H9 (cell line): ENCODE measurements around the gene KL. TPM values are rescaled to one million over a fixed set of nuclear protein-coding genes. Genes with fewer than 3 reads are reported as not detected.

Source experiments
- DNase-seq: peaks from one replicate; pipeline ENCODE4 v3.0.0-alpha.2; 2017
- H2AFZ ChIP-seq: one replicate; pipeline ENCODE4 v1.6.1; 2013; ENCODE audit warnings: mild to moderate bottlenecking, low read length, control low read depth, moderate library complexity
- H2AK5ac ChIP-seq: 2 replicates; pipeline ENCODE4 v1.6.1; 2013; ENCODE audit warnings: low read length, control low read depth, mixed read lengths; ENCODE audit not compliant: insufficient read length
- H2BK120ac ChIP-seq: one replicate; pipeline ENCODE4 v1.6.1; 2013; ENCODE audit warnings: low read depth, mild to moderate bottlenecking, low read length, control low read depth, inconsistent platforms; ENCODE audit not compliant: poor library complexity, severe bottlenecking
- H2BK12ac ChIP-seq: 2 replicates; pipeline ENCODE4 v1.6.1; 2013; ENCODE audit warnings: low read length, control low read depth, mixed read lengths, low read depth; ENCODE audit not compliant: insufficient read length
- H2BK15ac ChIP-seq: 2 replicates; pipeline ENCODE4 v1.6.1; 2013; ENCODE audit warnings: low read depth, low read length, control low read depth
- H2BK20ac ChIP-seq: one replicate; pipeline ENCODE4 v1.6.1; 2013; ENCODE audit warnings: low read depth, mild to moderate bottlenecking, low read length, control low read depth, inconsistent platforms; ENCODE audit not compliant: poor library complexity, severe bottlenecking
- H2BK5ac ChIP-seq: 2 replicates; pipeline ENCODE4 v1.6.1; 2013; ENCODE audit warnings: low read length, control low read depth, mixed read lengths; ENCODE audit not compliant: insufficient read length
- H3K14ac ChIP-seq: 2 replicates; pipeline ENCODE4 v1.6.1; 2013; ENCODE audit warnings: low read length, control low read depth; ENCODE audit not compliant: insufficient read depth
- H3K18ac ChIP-seq: 2 replicates; pipeline ENCODE4 v1.6.1; 2013; ENCODE audit warnings: low read depth, mild to moderate bottlenecking, mixed read lengths, low read length, control low read depth; ENCODE audit not compliant: insufficient read length
- H3K23ac ChIP-seq: 2 replicates; pipeline ENCODE4 v1.6.1; 2013; ENCODE audit warnings: low read length, control low read depth, mixed read lengths, low read depth; ENCODE audit not compliant: insufficient read length
- H3K23me2 ChIP-seq: 2 replicates; pipeline ENCODE4 v1.6.1; 2013; ENCODE audit warnings: low read depth, mild to moderate bottlenecking, mixed read lengths, low read length, control low read depth; ENCODE audit not compliant: insufficient read length, poor library complexity, severe bottlenecking
- H3K27ac ChIP-seq: 2 replicates; pipeline ENCODE4 v1.5.1; 2013; ENCODE audit warnings: low read length, control low read depth, mixed read lengths, low read depth; ENCODE audit not compliant: insufficient read length
- H3K27me3 ChIP-seq: 2 replicates; pipeline ENCODE4 v1.6.1; 2013; ENCODE audit warnings: low read length, control low read depth, inconsistent platforms; ENCODE audit not compliant: insufficient read depth
- H3K4ac ChIP-seq: 2 replicates; pipeline ENCODE4 v1.6.1; 2013; ENCODE audit warnings: low read depth, mild to moderate bottlenecking, control low read depth, inconsistent platforms, low read length, moderate library complexity
- H3K4me1 ChIP-seq: 2 replicates; pipeline ENCODE4 v1.6.1; 2013; ENCODE audit warnings: low read length, control low read depth, inconsistent platforms; ENCODE audit not compliant: insufficient read depth
- H3K4me2 ChIP-seq: 2 replicates; pipeline ENCODE4 v1.6.1; 2013; ENCODE audit warnings: low read length, control low read depth, mixed read lengths; ENCODE audit not compliant: insufficient read length, insufficient read depth
- H3K56ac ChIP-seq: 2 replicates; pipeline ENCODE4 v1.6.1; 2013; ENCODE audit warnings: low read depth, mild to moderate bottlenecking, mixed read lengths, low read length, control low read depth; ENCODE audit not compliant: insufficient read length
- H3K79me1 ChIP-seq: 2 replicates; pipeline ENCODE4 v1.6.1; 2013; ENCODE audit warnings: low read depth, mild to moderate bottlenecking, moderate library complexity, low read length, control low read depth, inconsistent platforms; ENCODE audit not compliant: insufficient read depth, poor library complexity, severe bottlenecking
- H3K79me2 ChIP-seq: 2 replicates; pipeline ENCODE4 v1.6.1; 2013; ENCODE audit warnings: low read length, control low read depth, inconsistent platforms; ENCODE audit not compliant: insufficient read depth
- H3K9ac ChIP-seq: 2 replicates; pipeline ENCODE4 v1.6.1; 2013; ENCODE audit warnings: low read length, control low read depth, mixed read lengths; ENCODE audit not compliant: insufficient read length; ENCODE audit errors: extremely low read depth
- H3K9me3 ChIP-seq: one replicate; pipeline ENCODE4 v1.6.1; 2013; ENCODE audit warnings: low read depth, low read length, inconsistent platforms; ENCODE audit not compliant: control insufficient read depth
- H3T11ph ChIP-seq: one replicate; pipeline ENCODE4 v1.6.1; 2013; ENCODE audit warnings: mild to moderate bottlenecking, low read length, control low read depth, inconsistent platforms
- H4K20me1 ChIP-seq: one replicate; pipeline ENCODE4 v1.6.1; 2013; ENCODE audit not compliant: control insufficient read depth, insufficient read length, insufficient read depth
- H4K5ac ChIP-seq: 2 replicates; pipeline ENCODE4 v1.6.1; 2013; ENCODE audit warnings: low read depth, mild to moderate bottlenecking, mixed read lengths, low read length, control low read depth; ENCODE audit not compliant: insufficient read length
- H4K8ac ChIP-seq: replicated peaks from 2 replicates; pipeline ENCODE4 v1.6.1; 2013; ENCODE audit warnings: low read length, control low read depth, mixed read lengths, low read depth; ENCODE audit not compliant: insufficient read length
- H4K91ac ChIP-seq: 2 replicates; pipeline ENCODE4 v1.6.1; 2013; ENCODE audit warnings: low read depth, mild to moderate bottlenecking, moderate library complexity, mixed read lengths, low read length, control low read depth; ENCODE audit not compliant: insufficient read length
- H3K27ac Mint-ChIP-seq, 3 experiments: 2 replicates in 2 of 3; 3 replicates in 1 of 3; pipeline ENCODE4 v1.8.0; 2020 to 2021; ENCODE audit warnings: mixed read lengths in 3 of 3, mild to moderate bottlenecking in 1 of 3, moderate library complexity in 1 of 3
- H3K27me3 Mint-ChIP-seq: 2 replicates; pipeline ENCODE4 v1.8.0; 2021; ENCODE audit warnings: low read depth, mild to moderate bottlenecking, moderate library complexity, mixed read lengths
- H3K36me3 Mint-ChIP-seq, 3 experiments: 2 replicates in 2 of 3; 3 replicates in 1 of 3; pipeline ENCODE4 v1.8.0; 2020 to 2021; ENCODE audit warnings: low read depth in 3 of 3, mixed read lengths in 3 of 3; ENCODE audit not compliant: insufficient read depth in 1 of 3
- H3K4me1 Mint-ChIP-seq, 2 experiments: 2 replicates each; pipeline ENCODE4 v1.8.0; 2020; ENCODE audit warnings: mixed read lengths in 2 of 2
- H3K4me3 Mint-ChIP-seq, 2 experiments: 2 replicates in 1 of 2; 3 replicates in 1 of 2; pipeline ENCODE4 v1.8.0; 2020 to 2021; ENCODE audit warnings: mild to moderate bottlenecking in 2 of 2, mixed read lengths in 2 of 2, moderate library complexity in 1 of 2
- H3K9me3 Mint-ChIP-seq, 2 experiments: 2 replicates in 1 of 2; 3 replicates in 1 of 2; pipeline ENCODE4 v1.8.0; 2020; ENCODE audit warnings: mild to moderate bottlenecking in 2 of 2, mixed read lengths in 2 of 2, moderate library complexity in 1 of 2
- WGBS: extraction: QIAGEN DNeasy Blood & Tissue Kit; methylation state at CpG from one replicate; pipeline ENCODE4 v1.1.7; 2013; ENCODE audit warnings: missing lambda C conversion rate, low lambda C conversion rate, mixed read lengths; ENCODE audit not compliant: insufficient read length; ENCODE audit errors: extremely low coverage; 5-methylcytosine and 5-hydroxymethylcytosine counted together
- long read RNA-seq: library from polyadenylated mRNA; unstranded; transcript quantifications from one replicate; pipeline ENCODE4 v2.0.0, GENCODE V29; 2020
- total RNA-seq: library from RNA; stranded (reverse); gene quantifications from 2 replicates; pipeline ENCODE4 v1.2.1, GENCODE V29; 2021
- TF ChIP-seq, protein P1 (sequence below): fragments of 200-600 bp; sonication (generic); conservative IDR thresholded peaks from 3 replicates; pipeline ENCODE4 v1.8.0; 2021; ENCODE audit warnings: antibody characterized with exemption, mild to moderate bottlenecking

The KL gene
- not detected in 2 replicates for total RNA-seq
- long read RNA-seq, result 0 reads

DNA sequence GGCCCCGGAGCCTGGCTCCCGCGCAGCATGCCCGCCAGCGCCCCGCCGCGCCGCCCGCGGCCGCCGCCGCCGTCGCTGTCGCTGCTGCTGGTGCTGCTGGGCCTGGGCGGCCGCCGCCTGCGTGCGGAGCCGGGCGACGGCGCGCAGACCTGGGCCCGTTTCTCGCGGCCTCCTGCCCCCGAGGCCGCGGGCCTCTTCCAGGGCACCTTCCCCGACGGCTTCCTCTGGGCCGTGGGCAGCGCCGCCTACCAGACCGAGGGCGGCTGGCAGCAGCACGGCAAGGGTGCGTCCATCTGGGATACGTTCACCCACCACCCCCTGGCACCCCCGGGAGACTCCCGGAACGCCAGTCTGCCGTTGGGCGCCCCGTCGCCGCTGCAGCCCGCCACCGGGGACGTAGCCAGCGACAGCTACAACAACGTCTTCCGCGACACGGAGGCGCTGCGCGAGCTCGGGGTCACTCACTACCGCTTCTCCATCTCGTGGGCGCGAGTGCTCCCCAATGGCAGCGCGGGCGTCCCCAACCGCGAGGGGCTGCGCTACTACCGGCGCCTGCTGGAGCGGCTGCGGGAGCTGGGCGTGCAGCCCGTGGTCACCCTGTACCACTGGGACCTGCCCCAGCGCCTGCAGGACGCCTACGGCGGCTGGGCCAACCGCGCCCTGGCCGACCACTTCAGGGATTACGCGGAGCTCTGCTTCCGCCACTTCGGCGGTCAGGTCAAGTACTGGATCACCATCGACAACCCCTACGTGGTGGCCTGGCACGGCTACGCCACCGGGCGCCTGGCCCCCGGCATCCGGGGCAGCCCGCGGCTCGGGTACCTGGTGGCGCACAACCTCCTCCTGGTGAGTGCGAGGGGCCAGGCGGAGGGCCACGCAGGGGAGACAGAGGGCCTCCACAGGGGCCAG, at the start of gene KL:
TSS of gene KL (plus strand) at position 10 of the 909 bp plus-strand sequence. CDS start at position 28, 18 bp downstream.
- Histone ChIP-seq H3K4ac (no peak within 1 kb of the TSS), H2BK12ac (no peak within 1 kb of the TSS), H3K4me1 (no peaks in the 10 kb centered on the region), H2BK120ac (no peak within 1 kb of the TSS), H3K56ac (no peak within 1 kb of the TSS), H3K27ac (no peak within 1 kb of the TSS), H3K18ac (no peak within 1 kb of the TSS), H4K91ac (no peak within 1 kb of the TSS), H4K8ac (no peak within 1 kb of the TSS), H4K5ac (no peak within 1 kb of the TSS), H2AK5ac (no peak within 1 kb of the TSS), H3K9me3 (no peaks in the 10 kb centered on the region), H4K20me1 (no peaks in the 10 kb centered on the region), H3T11ph (no peak within 1 kb of the TSS), H3K79me1 (no peaks in the 10 kb centered on the region), H2BK5ac (no peak within 1 kb of the TSS), H2BK15ac (no peak within 1 kb of the TSS), H3K23ac (no peak within 1 kb of the TSS), H3K27me3 (peaks cover 27% of the 10 kb centered on the region; the same call in 1 of the 2 replicates), H3K23me2 (peaks cover 14% of the 10 kb centered on the region), H3K9ac (no peak within 1 kb of the TSS), H3K79me2 (no peaks in the 10 kb centered on the region), H2BK20ac (no peak within 1 kb of the TSS), H3K14ac (no peak within 1 kb of the TSS; the same call in 1 of the 2 replicates), H3K4me2 (peak within 1 kb of the TSS; percentile 63), H2AFZ (no peak within 1 kb of the TSS)
- TF ChIP-seq, protein P1, sequence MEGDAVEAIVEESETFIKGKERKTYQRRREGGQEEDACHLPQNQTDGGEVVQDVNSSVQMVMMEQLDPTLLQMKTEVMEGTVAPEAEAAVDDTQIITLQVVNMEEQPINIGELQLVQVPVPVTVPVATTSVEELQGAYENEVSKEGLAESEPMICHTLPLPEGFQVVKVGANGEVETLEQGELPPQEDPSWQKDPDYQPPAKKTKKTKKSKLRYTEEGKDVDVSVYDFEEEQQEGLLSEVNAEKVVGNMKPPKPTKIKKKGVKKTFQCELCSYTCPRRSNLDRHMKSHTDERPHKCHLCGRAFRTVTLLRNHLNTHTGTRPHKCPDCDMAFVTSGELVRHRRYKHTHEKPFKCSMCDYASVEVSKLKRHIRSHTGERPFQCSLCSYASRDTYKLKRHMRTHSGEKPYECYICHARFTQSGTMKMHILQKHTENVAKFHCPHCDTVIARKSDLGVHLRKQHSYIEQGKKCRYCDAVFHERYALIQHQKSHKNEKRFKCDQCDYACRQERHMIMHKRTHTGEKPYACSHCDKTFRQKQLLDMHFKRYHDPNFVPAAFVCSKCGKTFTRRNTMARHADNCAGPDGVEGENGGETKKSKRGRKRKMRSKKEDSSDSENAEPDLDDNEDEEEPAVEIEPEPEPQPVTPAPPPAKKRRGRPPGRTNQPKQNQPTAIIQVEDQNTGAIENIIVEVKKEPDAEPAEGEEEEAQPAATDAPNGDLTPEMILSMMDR, result no peak; the same call in 2 of the 3 replicates
- peak within 1 kb of the TSS; percentile 49 to 77 for H3K4me3 Mint-ChIP-seq
- peaks cover 13% of the 10 kb centered on the region in 2 experiments for H3K4me1 Mint-ChIP-seq
- peak; percentile 54 for DNase-seq
- no peak within 1 kb of the TSS for H3K27ac Mint-ChIP-seq
- peaks cover 86% of the 10 kb centered on the region for H3K27me3 Mint-ChIP-seq
- no peaks in the 10 kb centered on the region; a peak in 1 of 5 replicates for H3K9me3 Mint-ChIP-seq
- WGBS, result no CpG with 5 or more reads among the region's 106 CpGs
- no peaks in the 10 kb centered on the region for H3K36me3 Mint-ChIP-seq
